Non-pigmented ciliary epithelial cell (primary cell): ENCODE measurements around the gene RCN2.
A peak's percentile ranks its signal among the peaks of the same experiment; 100 is the strongest.
"Not testable (repeated sequence)": the region's sequence is repeated elsewhere in the genome, so short reads cannot be mapped to it uniquely, and the experiment has no call there.

Experiments used
- DNase-seq: peaks from one replicate; pipeline ENCODE4 v3.0.0-alpha.2; 2010; ENCODE audit warnings: low read depth

Gene RCN2, protein sequence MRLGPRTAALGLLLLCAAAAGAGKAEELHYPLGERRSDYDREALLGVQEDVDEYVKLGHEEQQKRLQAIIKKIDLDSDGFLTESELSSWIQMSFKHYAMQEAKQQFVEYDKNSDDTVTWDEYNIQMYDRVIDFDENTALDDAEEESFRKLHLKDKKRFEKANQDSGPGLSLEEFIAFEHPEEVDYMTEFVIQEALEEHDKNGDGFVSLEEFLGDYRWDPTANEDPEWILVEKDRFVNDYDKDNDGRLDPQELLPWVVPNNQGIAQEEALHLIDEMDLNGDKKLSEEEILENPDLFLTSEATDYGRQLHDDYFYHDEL

GRCh38 chr15:76931397-76932134, at the start of gene RCN2:
Gene RCN2 (plus strand): TSS chr15:76931749. CDS start chr15:76931842, 93 bp downstream.
- DNase-seq = peak; percentile 58

- DNase-seq = no peak
Observed at GRCh38 chr15:76885212-76885611, 46.3 kb upstream of the RCN2 start.

GRCh38 chr15:76887280-76888141, 44.0 kb upstream of the RCN2 start:
- not testable (repeated sequence) for DNase-seq

DNA sequence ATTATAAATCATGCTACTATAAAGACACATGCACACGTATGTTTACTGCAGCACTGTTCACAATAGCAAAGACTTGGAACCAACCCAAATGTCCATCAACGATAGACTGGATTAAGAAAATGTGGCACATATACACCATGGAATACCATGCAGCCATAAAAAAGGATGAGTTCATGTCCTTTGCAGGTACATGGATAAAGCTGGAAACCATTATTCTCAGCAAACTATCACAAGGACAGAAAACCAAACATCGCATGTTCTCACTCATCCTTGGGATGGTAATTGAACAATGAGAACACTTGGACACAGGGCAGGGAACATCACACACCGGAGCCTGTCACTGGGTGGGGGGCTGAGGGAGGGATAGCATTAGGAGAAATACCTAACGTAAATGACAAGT, 38.7 kb upstream of the RCN2 start:
- not testable (repeated sequence) for DNase-seq

- no peak for DNase-seq
Observed at GRCh38 chr15:76894174-76894573, 37.4 kb upstream of the RCN2 start.

GRCh38 chr15:76898102-76898501, 33.4 kb upstream of the RCN2 start:
- no peak for DNase-seq

DNA sequence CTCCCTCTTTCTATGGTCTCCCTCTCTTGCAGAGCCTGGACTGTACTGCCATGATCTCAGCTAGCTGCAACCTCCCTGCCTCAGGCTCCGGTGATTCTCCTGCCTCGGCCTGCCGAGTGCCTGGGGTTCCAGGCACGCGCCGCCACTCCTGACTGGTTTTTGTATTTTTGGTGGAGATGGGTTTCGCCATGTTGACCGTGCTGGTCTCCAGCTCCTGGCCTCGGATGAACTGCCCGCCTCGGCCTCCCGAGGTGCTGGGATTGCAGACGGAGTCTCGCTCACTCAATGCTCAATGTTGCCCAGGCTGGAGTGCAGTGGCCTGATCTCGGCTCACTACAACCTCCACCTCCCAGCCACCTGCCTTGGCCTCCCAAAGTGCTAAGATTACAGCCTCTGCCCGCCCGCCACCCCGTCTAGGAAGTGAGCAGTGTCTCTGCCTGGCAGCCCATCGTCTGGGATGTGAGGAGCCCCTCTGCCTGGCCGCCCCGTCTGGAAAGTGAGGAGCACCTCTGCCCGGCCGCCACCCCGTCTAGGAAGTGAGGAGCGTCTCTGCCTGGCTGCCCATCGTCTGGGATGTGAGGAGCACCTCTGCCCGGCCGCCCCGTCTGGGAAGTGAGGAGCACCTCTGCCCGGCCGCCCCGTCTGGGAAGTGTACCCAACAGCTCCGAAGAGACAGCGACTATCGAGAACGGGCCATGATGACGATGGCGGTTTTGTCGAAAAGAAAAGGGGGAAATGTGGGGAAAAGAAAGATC, 32.2 kb upstream of the RCN2 start:
- DNase-seq = not testable (repeated sequence)

- DNase-seq = not testable (repeated sequence)
Observed at GRCh38 chr15:76899931-76900310, 31.6 kb upstream of the RCN2 start.

DNA sequence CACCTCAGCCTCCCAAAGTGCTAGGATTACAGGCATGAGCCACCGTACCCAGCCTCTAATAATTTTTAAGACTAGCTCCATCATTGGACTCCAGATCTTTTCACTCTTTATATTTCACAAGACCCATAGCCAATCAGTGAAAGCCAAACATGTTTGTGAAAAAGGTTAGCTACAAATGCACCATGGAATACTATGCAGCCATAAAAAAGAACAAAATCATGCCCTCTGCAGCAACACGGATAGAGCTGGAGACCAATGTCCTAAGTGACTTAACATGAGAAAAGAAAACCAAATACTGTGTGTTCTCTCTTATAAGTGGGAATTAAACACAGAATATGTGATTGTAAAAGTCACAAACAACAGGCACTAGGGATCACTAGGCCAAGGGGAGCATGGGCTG, 29.6 kb upstream of the RCN2 start:
- no peak for DNase-seq

DNA sequence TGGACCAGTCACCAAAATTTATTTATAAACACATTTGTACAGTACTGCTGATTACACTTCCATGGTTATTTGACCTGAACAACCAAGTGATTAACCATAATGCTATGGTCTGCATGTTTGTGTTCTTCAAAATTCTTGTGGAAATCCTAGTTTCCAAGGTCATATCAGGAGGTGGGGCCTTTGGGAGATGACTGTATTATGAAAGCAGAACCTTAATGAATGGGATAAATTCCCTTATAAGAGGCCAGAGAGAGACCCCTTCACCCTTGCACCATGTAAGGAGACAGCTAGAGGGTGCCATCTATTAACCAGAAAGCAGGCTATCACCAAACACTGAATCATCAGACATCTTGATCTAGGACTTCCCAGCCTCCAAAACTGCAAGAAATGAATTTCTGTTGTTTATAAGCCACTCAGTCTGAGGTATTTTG, 28.3 kb upstream of the RCN2 start:
- DNase-seq = peak; percentile 13

- DNase-seq = no peak
Observed at GRCh38 chr15:76904461-76905012, 27.0 kb upstream of the RCN2 start.

GRCh38 chr15:76905013-76905839, 26.3 kb upstream of the RCN2 start, which contains the start of gene SCAPER:
Gene SCAPER (minus strand): TSS chr15:76905340. CDS start chr15:76883817, 21,523 bp downstream.
- DNase-seq = peak; percentile 32

DNA sequence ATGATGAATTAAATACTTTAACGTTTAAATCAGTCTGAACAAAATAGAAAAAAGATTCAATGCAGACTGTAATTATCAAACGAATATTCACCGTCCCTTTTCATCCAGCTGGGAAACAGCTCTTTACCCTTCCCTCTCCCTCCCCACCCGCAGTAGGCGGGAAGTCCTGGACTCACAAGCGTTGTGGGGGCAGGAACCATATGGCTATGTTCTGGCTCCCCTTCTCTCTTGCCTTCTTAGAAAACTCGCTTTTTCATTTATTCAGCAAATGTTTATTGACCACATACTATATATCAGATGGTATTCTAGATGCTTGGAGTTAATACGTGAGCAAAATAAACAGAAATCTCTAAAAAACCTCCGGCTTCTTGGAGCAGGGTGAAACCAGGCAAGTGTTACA, 25.7 kb upstream of the RCN2 start:
- DNase-seq = no peak

DNA sequence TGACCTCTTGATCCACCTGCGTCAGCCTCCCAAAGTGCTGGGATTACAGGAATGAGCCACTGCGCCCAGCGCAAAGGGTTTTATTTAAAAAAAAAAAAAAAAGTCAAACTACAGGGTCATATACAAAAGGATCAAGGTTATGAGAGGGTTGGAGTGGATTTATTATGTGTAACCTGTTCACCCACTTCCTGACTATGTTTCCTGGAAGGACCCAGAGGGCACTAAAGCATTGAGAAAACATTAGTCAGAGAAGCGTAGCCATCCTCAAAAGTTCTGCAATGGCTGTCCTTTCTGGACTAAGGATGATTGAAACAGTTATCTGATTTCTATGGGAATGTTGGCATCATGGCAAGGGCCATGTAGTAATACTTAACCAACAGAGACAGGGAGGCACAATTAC, 19.1 kb upstream of the RCN2 start:
- no peak for DNase-seq

DNA sequence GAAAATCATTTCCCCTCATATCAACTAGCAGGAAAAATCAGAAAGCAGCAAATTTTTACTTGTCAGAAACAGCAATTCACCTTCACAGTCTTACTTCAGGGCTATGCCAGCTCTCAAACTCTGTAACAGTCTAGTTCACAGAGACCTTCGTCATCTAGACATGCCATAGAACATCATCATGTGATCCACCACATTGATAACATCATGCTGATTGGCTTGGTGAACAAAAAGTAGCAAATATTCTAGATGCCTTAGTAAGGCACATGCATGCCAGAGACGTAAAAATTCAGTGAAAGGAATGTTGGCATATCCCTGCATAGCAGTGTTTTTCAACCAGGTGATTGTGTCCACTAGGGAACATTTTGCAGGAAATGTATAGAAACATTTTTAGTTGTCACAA, 17.8 kb upstream of the RCN2 start:
- DNase-seq = no peak

DNA sequence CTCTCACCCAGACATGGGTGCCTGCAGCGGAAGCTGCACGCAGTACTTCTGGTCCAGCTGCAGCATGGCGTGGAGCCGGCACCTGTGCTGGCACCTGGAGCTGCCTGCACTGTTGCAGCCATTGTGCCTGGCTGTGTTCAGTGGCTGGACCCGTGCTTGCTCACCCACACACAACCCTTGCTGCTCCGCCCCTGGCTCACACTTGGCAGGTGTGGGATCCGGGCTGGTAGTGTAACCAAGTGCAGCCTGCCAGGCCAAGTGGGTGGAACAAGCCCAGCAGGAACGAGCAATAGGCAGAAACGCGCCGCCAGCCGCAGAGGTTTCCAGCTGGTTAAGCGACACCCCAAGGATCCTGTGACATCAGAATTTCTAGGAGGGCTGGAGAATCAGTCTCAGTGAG, 15.2 kb upstream of the RCN2 start:
- no peak for DNase-seq

DNA sequence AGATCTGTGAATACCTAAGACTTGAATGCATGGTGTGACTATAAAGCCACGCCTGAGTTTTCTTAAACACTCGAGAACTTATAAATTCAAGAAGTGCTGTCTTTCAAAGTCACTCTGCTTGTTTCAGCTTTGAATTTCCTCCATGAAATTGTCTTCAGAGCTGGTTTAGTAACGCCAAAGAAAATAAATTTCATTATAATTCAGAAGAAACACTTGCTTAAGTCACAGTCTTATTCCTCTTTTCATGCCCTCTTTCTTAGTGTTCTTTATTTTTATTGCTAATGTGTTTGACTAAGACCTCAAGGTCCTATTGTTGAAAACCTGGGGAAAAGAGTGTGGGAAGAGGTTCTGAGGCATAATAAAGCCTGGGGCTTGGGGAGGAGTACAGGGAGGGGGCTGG, 3.3 kb upstream of the RCN2 start:
- no peak for DNase-seq

DNA sequence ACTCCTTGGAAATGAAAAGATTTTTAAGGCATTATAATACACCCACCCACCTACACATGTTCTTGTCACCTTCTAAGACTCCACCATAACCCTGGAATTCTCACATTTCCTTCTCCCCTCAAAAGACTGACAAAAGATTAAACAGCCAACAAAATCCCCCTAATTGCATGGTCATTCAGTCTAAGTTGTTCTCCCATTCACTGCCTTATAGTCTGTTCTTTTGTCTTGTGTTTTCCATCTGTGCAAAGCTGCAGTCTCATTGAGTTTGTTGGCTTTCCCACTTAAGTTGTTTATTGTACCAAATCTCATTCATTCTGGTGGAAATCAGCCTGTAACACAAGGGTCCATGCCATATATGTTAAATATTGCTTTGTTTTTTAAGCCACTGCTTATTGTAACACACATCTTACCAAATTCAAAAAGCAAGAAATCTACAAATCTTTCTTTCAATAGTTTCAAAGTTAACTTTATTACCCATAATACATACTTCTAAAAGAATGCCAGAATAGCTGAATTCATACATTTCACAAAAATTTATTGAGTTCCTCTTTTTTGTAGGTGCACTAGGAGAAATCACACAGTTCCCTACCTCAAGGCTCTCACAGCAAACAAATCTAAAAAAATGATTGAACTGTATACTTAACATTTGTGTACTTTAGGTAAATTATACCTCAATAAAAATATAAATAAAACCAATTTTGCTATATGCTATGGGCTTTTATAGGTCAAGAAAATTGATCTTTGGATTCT, 2.4 kb upstream of the RCN2 start:
- DNase-seq = no peak

GRCh38 chr15:76930831-76931396, 635 bp upstream of the RCN2 start:
- DNase-seq = no peak
